ENCODE results near the gene WDR64. TPM values are rescaled to one million over a fixed set of nuclear protein-coding genes. Genes with fewer than 3 reads are reported as not detected.

The WDR64 gene
- total and polyA plus RNA-seq, 2 donors (not counting 3 experiments of a cell fraction or from before 2014, with no cell fraction given) = not detected

DNA sequence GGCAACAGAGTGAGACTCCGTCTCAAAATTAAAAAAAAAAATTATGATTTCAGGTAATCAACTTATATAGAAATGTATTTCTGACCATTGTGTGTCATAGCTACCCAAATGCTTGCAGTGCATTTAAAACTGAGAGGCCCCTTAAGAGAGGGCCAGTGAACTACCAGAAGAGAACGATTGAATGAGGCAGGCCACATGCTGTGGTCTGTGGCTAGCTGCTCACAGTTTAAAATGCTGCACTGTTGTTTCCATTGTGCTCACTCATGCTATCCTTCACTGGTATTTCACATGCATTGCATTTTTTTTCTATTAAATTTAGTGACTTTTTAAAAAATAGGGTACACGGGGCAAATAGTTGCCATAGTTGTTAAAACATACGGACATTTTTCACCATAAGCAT is 37.9 kb upstream of the WDR64 start:
- Histone ChIP-seq H3K4me3 (replicated peaks in 1 of 3; ENCODE audit: insufficient read depth in 1 of 3, low read depth in 1 of 3, low read length in 3 of 3) (no peak overlapping the region), H3K79me2 (ENCODE audit: control insufficient read depth, insufficient read depth, low read length) (no peaks in the 10 kb centered on the region), H3K9ac (replicated peaks; ENCODE audit: extremely low read depth, insufficient read depth, low read length) (no peak overlapping the region), H2AFZ (ENCODE audit: low read depth, low read length) (no peak overlapping the region), H4K20me1 (replicated peaks; ENCODE audit: control insufficient read depth, extremely low read depth, insufficient read depth, low read length) (no peaks in the 10 kb centered on the region), H3K27ac (ENCODE audit: insufficient read depth, low read depth, low read length) (no peak overlapping the region), H3K4me1 (ENCODE audit: control insufficient read depth, extremely low read depth, insufficient read depth, low read length) (peaks cover 36% of the 10 kb centered on the region), H3K9me1 (replicated peaks; ENCODE audit: control insufficient read depth, extremely low read depth, insufficient read depth, low read length) (no peaks in the 10 kb centered on the region), H3K36me3 (ENCODE audit: control insufficient read depth in 2 of 2, extremely low read depth in 1 of 2, insufficient read depth in 2 of 2, low read length in 2 of 2) (no peaks in the 10 kb centered on the region), H3K9me3 (replicated peaks; ENCODE audit: control insufficient read depth, insufficient read depth, low read length) (no peaks in the 10 kb centered on the region), H3K4me2 (ENCODE audit: insufficient read depth, low read length) (no peak overlapping the region), H3K27me3 (ENCODE audit: control insufficient read depth in 2 of 2, insufficient read depth in 2 of 2, low read length in 2 of 2) (no peaks in the 10 kb centered on the region)
- intact Hi-C loops (cut with micrococcal nuclease) = no loop called here
- DNase-seq (ENCODE audit: low read depth, low spot score) = no peak
- ChIA-PET CTCF (interaction anchor here (5.8 kb wide), 1 partner anchor 12 kb away, joined by 106 read pairs; no protein-coding TSS in a partner anchor), POLR2A (no interaction called here)
- FAIRE-seq = no peak
- TF ChIP-seq POLR2AphosphoS5 (IDR thresholded peaks at IDR 0.05; ENCODE audit: insufficient read depth, low read depth, low read length) (no peak), GATA2 (IDR thresholded peaks at IDR 0.05; ENCODE audit: insufficient read depth, insufficient read length, low read depth, low read length) (no peak), JUN (IDR thresholded peaks at IDR 0.05; ENCODE audit: borderline replicate concordance, insufficient read depth, insufficient read length, low read depth) (no peak), POLR2A (IDR thresholded peaks at IDR 0.05; ENCODE audit: low read depth, low read length) (no peak), MYC (IDR thresholded peaks at IDR 0.05; ENCODE audit: low read depth, low read length) (no peak), EZH2 (IDR thresholded peaks at IDR 0.05; ENCODE audit: borderline replicate concordance, low read depth, low read length, severe bottlenecking) (no peak), FOS (IDR thresholded peaks at IDR 0.05; ENCODE audit: borderline replicate concordance, insufficient read depth, low read length) (no peak)
- TF ChIP-seq, protein P1, sequence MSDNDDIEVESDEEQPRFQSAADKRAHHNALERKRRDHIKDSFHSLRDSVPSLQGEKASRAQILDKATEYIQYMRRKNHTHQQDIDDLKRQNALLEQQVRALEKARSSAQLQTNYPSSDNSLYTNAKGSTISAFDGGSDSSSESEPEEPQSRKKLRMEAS (IDR thresholded peaks at IDR 0.05; ENCODE audit: insufficient read depth, insufficient read length) = no peak
- TF ChIP-seq, protein P2, sequence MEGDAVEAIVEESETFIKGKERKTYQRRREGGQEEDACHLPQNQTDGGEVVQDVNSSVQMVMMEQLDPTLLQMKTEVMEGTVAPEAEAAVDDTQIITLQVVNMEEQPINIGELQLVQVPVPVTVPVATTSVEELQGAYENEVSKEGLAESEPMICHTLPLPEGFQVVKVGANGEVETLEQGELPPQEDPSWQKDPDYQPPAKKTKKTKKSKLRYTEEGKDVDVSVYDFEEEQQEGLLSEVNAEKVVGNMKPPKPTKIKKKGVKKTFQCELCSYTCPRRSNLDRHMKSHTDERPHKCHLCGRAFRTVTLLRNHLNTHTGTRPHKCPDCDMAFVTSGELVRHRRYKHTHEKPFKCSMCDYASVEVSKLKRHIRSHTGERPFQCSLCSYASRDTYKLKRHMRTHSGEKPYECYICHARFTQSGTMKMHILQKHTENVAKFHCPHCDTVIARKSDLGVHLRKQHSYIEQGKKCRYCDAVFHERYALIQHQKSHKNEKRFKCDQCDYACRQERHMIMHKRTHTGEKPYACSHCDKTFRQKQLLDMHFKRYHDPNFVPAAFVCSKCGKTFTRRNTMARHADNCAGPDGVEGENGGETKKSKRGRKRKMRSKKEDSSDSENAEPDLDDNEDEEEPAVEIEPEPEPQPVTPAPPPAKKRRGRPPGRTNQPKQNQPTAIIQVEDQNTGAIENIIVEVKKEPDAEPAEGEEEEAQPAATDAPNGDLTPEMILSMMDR (IDR thresholded peaks at IDR 0.05; ENCODE audit: extremely low read depth in 1 of 2, insufficient read depth in 1 of 2, low read depth in 1 of 2, low read length in 2 of 2) = no peak
- no TSS peak for BruUV-seq (replicated peaks)
- dilution Hi-C loops (cut with MboI; ENCODE audit: extremely low pct_ligation_motif_present, low sequenced_read_pairs) = no loop called here

Measured in endothelial cell of umbilical vein (primary cell).